NCI-H345 (cell line): Measurements from ENCODE around the gene CNTN4.

Experiments used
- DNase-seq: peaks from one replicate; lab custom pipeline; 2025; lab: John Stamatoyannopoulos, UW

Gene CNTN4

DNA sequence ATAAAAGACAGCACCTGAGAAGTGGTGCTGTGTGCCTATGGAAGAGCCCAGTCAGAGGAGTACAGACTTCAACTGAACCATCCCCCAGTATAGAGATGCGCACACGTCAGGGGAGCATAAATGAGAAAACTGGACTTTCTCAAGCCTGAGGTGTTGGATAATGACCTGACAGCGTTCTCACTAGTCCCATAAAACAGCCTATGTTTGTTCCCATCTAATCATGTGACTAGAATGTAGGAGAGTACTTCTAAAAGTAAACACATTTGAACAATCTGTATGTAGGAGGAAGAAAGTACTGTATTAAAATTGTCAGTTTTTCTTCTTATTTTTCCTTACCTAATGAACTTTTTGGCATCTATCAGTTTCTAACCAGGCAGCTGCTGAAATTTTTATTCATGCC, 498.9 kb downstream of the CNTN4 start:
- DNase-seq, result no peak

DNA sequence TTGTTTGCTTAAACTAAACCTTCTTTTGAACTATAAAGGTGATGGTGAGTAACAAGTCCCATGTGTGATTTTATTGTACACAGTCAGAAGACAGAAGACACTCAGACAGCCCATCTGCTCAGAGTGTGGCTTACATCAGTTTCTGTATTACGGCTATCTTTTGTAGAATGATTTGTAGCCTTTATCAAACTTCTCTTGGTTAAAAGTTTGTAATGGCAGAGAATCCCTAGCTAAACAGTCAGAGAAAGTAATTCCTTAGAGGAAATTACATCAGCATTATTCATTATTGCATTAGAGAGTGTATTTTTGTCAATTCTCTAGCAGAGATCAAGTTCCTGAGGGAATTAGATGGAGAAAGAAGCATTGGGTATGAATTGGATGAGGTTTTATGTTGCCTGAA, 500.8 kb downstream of the CNTN4 start:
- no peak for DNase-seq

DNA sequence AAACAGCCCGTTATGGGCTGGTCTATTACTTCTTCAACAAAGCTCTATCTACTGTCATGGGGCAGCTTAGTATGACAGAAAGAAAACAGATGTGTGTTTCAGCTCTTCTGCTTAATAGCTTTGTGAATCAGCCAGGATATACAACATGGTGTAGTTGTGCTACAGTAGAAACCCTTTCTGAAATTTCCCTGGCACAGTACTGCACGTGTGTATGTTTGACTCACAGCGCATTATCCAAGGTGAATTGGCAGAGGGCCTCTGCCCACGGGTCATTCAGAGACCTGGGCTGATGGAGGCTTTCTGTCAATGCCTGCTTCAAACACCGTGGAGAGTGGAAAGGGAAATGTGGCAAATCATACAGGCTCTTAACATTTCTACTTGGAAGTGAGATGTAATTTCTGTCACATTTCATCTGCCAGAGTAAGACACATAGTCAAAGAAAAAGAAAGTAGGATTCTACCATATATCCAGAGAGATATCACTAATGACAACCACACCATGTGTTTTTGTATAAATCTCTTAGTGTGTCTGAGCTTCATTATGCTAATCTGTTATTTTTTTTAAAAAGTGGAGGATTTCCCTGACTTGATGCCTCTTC, 505.1 kb downstream of the CNTN4 start:
- no peak for DNase-seq

DNA sequence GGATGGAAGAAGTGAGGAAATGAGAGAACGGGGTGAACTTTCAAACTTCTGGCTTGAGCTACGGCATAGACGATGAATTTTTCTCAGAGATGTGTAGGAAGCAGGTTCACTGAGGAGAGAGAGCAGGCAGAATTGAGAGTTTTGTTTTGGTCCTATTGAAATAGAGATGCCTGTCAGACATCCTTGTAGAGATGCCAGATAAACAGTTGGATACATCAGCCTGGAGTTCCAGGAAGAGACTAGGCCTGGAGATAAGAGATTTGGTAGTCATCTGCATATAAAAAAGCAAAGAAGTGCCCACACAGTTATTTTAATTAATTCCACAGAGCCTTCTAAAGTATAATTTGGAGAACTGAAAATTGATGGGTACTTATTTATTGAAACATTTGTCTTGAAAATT, 515.9 kb downstream of the CNTN4 start:
- no peak for DNase-seq

DNA sequence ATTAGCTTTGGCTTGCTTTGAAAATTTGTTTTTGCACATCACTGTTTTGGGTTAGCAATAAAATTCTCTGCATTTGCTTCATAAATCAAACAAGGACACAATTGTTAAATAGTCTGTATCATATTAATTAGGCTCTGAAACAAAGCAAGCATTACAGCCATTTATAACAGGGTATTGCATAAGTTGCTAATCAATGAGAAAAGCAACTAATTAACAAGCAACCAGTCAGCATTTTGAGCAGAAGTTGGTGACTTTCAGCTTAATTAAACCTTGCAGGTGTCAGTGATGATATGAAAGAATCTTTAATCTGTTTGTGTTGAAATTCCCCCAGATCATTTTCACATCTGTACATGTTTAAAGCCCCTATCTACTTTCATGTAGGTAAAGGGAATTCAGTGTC, 516.4 kb downstream of the CNTN4 start:
- no peak for DNase-seq

DNA sequence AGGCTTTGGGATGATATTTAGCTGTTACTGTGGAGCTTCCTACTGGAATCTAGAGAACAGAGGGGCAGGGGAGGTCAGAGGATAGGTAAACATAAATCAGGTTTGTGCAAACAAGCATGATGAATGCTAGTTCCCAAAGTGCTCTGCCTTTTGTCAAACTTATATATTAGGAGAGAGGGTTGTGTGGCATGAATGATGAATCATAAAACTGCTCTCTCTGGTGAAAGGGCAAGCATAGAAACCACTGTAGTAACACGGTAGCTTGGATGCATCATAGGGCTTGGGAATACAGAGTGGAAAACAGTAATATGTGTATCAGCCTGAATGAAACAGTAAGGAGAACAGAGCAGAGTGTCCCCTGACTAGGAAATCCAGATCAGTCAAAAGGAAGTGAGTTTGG, 524.8 kb downstream of the CNTN4 start:
- DNase-seq, result no peak

DNA sequence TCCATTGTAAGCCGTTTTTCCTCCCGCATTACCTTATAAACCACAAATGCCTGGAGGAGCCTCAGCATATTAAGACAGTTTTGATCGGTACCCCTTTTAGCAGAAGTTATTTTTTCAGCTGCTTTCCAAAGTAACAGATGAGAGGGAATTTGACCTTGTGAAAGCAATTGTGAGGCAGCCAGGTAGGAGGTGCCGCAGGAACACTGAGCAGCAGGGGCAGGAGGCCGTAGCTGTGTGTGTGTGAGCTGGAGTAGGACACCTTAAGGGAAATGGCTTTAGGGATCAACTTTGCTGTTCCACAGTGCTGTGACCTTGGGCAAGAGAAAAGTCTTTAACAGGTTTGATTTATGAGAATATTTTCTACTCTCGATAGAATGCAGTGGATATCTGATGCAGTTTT, 529.5 kb downstream of the CNTN4 start:
- no peak for DNase-seq

DNA sequence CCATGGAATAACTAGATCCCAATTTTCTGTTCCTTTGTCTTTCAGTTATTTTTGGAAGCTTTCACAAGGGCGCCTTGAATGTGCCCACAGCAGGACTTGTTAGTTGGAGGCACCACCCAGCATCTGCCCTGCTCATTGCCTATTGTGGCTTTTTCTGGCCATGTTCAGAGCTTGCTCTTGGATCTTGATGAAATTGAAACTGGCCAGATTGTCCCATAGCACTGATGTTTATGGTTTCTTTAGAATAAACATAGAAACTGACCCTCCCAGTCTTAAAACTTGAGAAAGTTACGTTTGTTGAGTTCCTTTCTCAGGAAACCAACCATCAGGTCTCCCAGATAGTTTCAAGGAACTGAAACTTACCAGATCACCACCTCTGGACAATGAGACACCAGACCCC, 536.8 kb downstream of the CNTN4 start:
- DNase-seq, result no peak

DNA sequence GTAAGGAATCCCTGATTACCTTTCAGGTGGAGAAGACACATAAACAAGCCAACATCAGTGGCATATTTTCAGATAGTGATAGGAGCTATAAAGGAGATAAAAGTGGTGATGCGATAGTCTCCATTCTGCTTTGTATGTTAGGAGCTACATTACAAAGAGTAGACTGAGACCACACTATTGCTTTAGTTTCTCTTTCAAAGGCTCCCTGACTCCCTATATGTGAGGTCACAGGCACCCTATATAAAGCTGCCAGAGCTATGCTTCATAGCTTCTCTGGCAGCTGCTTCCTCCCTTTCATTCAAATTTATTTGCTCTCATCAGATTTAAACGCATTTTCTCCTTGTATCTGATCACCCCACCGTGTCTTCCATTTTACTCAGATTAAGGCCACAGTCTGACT, 544.9 kb downstream of the CNTN4 start:
- no peak for DNase-seq

DNA sequence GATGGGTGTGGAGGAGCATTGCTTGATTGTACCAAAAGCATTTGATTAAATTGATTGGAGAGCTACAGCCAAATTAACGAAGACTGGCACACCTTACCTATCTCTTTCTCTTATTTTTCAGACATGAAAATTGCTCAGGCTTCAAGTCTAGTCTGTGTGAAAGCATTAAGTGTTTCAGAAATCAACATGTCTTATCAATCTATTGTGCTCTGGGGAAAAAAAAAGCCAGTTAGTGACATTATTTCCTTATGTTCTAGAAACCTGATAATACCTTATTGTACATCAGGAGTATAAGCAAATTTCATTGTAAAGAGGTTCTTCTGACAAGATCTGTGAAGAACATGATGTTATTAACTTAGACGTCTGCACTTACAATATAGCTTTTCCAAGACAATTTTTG, 546.3 kb downstream of the CNTN4 start:
- DNase-seq, result no peak

DNA sequence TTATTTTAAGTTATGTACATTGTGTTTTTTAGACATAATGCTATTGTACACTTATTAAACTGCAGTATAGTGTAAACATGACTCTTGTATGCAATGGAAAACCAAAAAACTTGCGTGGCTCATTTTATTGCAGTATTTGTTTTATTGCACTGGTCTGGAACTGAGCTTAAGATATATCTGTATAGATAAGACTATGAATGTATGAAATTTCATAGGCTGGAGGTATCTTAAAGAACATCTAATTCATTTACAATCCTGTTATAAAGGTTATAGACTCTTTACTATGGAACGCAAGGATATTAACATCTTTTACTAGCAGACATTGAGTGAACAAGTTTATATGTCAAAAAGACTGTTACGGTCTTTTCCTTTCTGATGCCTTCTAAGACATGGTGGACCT, 552.1 kb downstream of the CNTN4 start:
- DNase-seq, result no peak

DNA sequence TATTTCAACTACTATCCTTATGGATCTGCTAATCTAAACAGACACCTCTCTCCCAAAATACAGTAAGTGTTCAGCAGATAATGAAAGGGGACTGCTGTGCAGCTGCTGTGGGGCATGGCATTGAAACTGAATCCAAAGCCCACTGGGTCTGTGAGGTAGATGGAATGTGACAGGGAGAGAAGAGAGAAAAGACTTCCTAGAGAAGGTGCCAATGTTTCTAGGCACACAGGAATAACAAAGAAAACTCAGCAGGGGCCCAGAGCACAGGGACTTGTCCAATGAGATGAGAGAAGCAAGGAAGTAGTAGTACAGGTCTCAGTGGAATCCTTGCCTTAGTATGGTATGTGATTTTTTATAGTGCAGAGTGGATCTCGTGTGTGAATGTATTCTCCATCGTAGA, 553.7 kb downstream of the CNTN4 start:
- DNase-seq, result no peak

DNA sequence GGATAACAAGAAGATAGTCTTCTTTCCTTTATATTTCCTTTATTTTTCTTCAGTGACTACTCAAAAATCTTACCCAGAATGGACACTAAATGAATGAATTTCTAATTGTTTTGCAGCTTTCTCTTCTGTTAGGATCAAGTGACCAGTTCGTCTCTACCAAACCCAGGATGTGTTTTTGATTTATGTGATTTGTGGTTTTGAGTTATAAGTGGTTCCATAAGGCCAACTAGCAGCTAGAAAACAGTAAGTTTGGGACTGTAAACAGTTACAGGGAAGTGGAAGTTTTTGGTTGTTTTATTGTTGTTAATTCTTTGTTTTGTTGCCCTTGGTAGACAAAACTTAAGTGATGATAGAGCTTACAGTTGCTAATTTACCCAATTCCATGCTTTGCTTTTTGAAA, 555.0 kb downstream of the CNTN4 start:
- no peak for DNase-seq

DNA sequence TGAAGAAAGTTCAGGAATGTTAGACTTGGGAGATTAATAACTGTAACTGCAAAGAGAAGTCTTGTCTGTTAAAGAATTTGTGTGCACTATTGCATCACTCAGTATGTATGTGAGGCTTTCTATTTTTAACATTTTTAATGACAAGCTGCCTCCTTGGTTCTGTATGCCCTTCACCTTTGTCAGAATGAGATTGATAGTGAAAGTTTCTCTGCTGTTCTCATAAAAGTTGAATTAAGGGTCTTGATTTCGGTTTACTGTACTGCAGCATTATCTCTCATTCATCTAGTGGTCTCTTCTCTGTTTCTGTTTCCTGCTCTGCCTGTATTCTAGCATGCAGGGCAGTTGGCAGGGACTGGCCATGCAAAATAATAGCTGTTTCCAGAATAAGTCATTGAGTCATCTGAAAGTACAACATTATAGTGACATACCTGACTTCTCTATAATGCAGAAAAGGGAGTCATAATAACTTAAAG, 556.6 kb downstream of the CNTN4 start:
- DNase-seq, result no peak

DNA sequence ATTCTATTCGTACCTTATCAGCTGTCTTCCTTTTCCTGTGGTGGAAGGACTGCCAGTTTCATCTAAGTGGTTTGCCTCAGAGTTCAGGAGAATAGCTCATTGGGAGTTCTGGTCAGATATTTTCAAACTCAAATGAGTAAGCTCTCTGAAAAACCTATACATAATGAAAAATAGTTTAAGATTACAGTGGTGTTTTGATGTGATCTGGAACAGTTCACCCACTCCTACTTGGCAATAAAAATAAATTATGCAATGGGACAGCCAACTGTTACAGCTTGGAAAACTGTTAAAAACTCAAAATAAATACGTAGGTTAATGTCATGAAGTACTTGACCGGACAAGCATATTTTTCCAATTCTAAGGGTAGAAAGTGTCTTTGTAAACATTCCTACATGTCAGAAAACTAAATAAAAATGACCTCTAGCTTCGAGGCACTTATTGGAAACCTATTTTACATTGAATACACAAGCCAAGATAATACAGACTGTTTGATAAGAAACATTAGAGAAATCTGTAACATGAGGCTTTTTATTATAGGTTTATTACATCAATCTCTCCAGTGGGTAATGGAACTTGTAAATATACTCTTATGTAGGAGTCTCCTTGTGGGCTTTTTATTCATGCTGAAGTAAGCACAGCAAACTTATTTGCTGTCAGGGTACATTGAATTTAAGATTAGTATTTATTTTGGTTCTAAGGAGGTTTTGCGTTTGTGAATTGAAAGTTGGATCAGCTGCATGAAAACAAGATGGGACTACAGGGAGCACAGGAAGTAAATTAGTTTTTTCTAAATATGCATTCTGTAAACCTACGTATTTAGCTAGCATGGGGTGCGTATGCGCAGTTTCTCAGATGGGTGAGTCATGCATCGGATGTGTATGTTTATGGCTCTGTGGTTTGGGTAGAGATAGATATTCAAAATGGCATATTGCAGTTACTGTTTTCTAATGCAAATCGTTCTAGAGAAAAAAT, 558.4 kb downstream of the CNTN4 start:
- DNase-seq, result peak; percentile 2

DNA sequence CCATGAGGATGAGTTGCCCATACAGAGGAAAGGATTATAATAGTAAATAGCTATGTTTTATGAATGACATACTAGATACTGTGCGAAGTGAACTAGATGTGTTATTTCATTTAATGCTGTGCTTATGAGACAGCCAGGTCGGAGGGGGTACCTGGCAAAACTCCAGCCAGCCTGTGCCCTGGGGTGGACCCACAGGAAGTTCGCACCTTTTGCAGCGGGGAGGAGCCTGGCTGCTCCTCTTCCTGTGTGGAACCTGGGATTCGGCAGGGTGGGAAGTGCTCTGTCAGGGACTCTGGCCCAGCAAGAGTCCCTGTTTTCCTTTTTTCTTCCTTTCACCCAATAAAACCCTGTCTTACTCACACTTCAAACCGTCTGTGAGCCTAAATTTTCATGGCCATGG, 559.3 kb downstream of the CNTN4 start:
- no peak for DNase-seq

DNA sequence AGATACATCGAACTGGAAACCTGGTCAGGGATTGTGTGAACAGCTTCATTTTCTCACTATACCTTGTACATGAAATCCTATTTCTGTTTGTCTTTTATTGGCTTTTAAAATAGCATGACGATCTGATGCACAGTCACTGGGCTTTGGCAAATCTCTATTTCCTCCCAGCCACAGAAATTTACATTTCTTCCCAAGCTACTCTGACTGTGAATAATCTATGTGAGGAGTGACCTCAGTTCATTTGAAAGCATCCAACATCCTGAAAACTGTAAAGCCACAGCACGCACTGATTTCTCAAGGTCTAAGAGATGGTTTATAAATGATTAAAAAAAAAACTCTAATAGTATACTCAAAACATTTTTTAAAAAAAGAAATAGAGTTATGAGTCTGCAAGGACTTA, 561.2 kb downstream of the CNTN4 start:
- no peak for DNase-seq

DNA sequence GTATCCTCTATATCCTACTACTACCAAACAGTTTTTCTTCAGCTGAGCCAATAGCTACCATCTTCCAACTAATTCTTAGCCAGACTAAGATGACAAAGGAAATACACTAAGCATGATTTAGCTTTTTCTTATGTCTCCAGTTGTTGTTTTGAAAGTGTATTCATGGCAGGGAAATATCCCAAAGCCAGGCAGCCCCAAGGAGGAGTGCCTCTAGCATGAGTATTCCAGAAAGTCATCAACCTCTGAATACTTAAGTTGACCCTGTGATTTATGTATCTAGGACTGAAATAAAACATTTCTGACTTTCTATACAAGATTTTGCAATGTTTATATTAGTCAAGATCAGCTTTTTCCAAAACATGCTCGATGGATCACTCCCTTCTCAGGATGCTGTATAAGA, 562.4 kb downstream of the CNTN4 start:
- no peak for DNase-seq

DNA sequence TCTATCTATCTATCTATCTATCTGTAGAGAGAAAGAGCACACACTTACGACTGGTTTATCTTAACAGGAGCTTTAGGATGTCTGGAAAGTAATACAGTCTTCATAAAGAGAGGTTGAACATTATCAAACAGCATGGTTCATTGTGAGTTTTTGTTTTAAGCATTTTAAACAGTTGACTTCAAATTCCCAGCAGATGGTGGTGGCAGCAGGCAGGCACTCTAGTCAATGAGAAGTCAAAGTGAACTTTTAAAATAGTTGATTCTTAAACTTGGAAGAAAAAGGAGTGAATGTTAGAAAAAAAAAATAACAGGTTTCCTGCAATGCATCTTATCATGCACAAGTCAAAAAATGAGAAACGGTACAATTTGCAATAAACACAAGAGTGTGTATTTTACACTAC, 578.8 kb downstream of the CNTN4 start:
- no peak for DNase-seq

DNA sequence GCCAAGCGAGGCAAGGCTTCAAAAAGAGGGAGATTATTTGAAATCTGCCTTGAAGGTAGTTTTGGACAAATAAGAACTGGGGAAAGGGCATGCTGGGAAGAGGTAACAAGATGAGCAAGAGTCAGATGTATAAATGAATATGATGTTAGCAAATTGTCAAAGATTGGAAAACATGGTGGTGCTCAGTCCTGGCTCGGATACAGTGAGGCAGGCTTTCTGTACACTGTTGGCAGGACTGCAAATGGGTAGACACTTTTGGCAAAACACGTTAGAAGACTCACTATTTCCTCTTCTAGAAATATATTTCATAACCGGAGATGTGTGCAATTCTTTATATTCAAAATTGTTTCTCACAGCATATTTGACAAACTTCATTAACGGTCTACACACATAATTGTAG, 581.6 kb downstream of the CNTN4 start:
- no peak for DNase-seq

DNA sequence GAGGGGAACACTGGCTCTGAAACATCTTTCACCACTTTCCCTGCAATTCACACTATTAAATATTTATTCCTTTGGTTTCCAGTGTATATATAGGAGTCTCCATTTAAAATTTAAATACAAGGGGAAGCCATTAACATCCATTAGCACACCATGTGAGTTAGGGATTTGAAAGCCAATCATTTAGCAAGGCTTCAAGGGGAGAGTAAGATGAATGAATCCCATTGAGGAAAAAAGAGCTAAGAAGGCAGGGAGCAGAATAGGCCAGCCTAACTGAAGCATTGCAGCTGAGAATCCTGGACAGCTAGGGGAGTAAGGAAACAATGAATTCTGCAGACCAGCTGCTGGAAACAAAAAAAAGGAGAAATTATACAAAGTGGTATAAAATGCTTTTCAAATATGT, 585.4 kb downstream of the CNTN4 start:
- no peak for DNase-seq

DNA sequence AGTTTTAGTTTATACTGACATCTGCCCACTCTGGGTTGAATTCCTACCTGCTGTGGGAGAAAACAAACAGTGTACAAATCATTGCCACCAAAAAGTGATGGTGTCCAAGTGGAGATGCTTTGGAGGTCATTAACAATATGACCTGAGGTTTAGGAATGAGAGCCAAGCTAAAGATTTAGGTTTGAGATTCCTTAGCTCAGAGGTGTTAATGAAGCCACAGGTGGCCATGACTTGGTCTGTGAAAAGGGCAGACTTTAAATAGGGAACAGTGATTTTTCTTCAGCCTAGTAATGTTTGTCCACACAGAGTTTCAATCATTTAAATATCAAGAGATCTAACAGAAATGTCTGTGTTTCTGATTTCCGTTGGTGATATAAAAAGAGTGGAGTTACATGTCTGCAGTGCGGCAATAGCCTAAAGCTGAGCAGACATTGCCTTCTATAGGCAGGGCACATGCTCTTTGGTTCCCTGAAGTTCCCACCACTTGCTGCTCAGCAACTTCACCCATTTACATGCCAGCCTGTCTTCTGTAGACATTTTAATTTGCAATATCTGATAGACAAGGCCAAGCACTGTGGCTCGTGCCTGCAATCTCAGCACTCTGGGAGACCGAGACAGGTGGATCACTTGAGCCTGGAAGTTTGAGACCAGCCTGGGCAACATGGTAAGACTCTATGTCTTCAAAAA, 588.3 kb downstream of the CNTN4 start:
- no peak for DNase-seq

DNA sequence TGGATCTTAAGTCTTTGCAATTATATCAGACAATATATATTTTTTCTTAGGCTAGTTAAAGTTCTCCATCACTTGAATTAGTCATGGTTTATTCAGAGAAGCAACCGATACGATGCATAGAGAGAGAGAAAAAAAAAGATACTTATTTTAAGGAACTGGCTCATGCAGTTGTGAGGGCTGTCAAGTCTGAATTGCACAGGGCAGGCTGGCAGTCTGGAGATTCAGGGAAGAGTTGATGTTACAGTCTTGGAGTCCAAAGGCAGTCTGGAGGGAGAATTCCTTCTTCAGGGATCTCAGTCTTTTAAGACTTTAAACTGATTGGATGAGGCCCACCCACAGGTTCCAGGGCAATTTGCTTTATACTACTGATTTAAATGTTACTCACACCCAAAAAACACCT, 598.9 kb downstream of the CNTN4 start:
- no peak for DNase-seq
